ENCODE data around the gene RNF40.

The RNF40 gene

DNA sequence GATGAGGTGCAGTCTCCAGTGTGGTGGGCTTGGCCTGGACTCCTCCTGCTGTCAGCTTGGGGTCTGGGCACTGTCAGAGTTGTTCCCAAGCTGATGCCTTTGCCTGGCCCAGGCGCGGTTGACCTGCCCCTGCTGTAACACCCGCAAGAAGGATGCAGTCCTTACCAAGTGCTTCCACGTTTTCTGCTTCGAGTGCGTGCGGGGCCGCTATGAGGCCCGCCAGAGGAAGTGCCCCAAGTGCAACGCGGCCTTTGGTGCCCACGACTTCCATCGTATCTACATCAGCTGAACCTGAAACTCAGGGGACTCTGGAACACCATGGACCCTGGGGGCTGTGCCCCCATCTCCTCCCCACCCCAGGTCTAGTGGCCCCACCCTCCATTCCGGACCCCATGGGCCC, 11.7 kb downstream of the RNF40 start:
- Histone ChIP-seq H3K27me3 (replicated peaks) (no peaks in the 10 kb centered on the region), H3K36me3 (replicated peaks) (peaks cover 56% of the 10 kb centered on the region), H3K4me3 (ENCODE audit: low read depth, low read length) (no peak overlapping the region), H3K27ac (no peak overlapping the region)
- TF ChIP-seq, protein P1, sequence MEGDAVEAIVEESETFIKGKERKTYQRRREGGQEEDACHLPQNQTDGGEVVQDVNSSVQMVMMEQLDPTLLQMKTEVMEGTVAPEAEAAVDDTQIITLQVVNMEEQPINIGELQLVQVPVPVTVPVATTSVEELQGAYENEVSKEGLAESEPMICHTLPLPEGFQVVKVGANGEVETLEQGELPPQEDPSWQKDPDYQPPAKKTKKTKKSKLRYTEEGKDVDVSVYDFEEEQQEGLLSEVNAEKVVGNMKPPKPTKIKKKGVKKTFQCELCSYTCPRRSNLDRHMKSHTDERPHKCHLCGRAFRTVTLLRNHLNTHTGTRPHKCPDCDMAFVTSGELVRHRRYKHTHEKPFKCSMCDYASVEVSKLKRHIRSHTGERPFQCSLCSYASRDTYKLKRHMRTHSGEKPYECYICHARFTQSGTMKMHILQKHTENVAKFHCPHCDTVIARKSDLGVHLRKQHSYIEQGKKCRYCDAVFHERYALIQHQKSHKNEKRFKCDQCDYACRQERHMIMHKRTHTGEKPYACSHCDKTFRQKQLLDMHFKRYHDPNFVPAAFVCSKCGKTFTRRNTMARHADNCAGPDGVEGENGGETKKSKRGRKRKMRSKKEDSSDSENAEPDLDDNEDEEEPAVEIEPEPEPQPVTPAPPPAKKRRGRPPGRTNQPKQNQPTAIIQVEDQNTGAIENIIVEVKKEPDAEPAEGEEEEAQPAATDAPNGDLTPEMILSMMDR (IDR thresholded peaks at IDR 0.05; ENCODE audit: low read depth, low read length, missing control alignments), result no peak
- in situ Hi-C loops (cut with HindIII; ENCODE audit: low pct_ligation_motif_present, low sequenced_read_pairs), result no loop called here
- no peak for DNase-seq

DNA sequence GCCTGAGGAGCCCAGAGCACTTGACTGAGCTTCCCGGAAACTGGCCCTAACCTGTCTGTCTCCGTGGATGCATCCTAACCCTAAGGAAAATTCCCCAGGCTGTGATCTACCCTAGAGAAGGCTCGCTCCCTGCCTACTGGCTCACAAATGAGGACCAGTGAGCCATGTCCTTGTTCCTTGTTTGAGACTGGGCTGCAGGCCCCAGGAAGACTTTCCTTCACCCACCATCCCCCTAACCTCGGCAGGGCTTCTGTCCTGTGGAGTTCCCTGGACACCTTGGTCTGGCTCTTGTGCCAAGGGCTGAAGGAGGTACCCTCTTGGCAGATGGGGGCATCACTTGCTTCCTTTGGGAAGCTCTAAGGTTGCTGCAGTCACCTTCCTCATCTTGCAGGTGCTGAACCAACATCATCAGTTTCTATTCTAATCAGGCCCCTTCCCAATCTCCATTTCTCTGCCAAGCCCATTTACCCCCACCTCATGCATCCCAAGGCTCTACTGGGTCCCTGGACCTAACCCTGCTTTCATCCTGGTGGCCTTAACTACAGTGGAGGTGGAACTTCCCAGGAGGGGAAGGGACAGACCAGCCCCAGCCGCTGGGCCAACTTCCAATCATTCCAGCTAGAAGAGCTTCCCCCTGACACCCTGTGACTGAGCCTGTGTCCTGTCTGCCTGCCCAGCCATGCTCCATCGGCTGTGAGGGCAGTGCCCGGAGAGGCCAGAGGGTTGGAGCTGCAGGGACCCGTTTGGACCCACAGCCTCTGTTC, 12.4 kb downstream of the RNF40 start:
- Histone ChIP-seq H3K27me3 (replicated peaks) (no peaks in the 10 kb centered on the region), H3K36me3 (replicated peaks) (peaks cover 49% of the 10 kb centered on the region), H3K27ac (no peak overlapping the region), H3K4me3 (ENCODE audit: low read depth, low read length) (peak overlapping the region; percentile 74)
- in situ Hi-C loops (cut with HindIII; ENCODE audit: low pct_ligation_motif_present, low sequenced_read_pairs), result loop anchor here (25.0 kb wide), 1 partner anchor 113 kb away; the partner anchor contains the start of genes BCL7C and CTF1
- TF ChIP-seq, protein P1 (IDR thresholded peaks at IDR 0.05; ENCODE audit: low read depth, low read length, missing control alignments), result no peak
- no peak for DNase-seq

DNA sequence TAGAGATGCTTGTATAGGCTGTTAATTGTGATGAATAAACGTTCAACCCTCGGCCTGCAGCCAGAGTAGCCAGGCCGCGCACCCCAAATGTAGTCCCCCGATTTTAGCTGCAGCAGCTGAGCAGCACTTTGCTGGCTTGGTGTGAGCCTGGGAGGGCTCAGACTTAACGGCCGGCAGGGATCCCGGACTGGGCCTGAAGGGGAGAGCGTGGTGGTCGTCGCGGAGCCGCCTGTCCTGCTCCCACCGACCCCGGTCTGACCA, 12.9 kb downstream of the RNF40 start:
- TF ChIP-seq, protein P1 (IDR thresholded peaks at IDR 0.05; ENCODE audit: low read depth, low read length, missing control alignments), result no peak
- Histone ChIP-seq H3K27me3 (replicated peaks) (no peaks in the 10 kb centered on the region), H3K36me3 (replicated peaks) (peaks cover 45% of the 10 kb centered on the region), H3K27ac (no peak overlapping the region), H3K4me3 (ENCODE audit: low read depth, low read length) (peak overlapping the region; percentile 74)
- in situ Hi-C loops (cut with HindIII; ENCODE audit: low pct_ligation_motif_present, low sequenced_read_pairs), result loop anchor here (25.0 kb wide), 1 partner anchor 112 kb away; the partner anchor contains the start of genes BCL7C and CTF1
- no peak for DNase-seq

DNA sequence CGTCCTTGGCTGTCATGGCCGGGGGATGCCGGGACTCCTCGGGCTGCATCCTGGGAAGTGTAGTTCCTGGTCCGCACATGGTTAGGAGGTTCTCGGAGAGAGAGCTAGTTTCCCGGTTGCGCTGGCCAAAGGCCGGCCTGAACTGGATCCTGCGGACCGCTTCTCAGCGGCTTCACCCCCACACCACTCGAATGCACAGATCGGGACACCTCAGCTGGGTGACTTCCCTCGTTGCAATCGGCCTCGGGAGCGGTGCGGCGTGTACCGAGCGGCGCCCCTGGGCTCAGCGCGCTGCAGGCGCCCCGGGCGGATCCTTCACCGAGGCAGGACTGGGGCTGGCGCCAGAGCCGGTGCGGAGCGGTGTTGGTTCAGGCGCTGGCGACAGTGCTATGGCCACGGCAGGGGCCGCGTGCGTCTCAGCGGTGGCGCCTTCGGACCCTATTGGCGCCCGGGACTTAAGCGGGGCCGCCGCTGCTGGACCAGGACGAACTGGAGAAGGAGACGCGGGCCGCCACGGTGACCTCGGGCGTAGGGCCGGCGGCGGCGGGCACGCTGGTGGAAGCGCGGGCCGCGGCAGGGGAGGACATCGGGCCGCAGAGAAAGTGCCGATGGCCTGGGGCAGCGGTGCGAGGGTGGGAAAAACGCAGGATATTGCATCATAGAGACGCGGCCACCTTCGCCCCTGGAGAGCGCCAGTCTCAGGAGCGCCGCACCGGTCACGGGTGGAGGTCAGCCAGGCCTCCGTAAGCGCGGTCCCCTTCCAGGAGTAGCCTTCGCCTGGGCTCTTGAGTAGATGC, 13.5 kb downstream of the RNF40 start:
- peak overlapping the region; percentile 55 for H3K27ac ChIP-seq
- TF ChIP-seq, protein P1 (IDR thresholded peaks at IDR 0.05; ENCODE audit: low read depth, low read length, missing control alignments), result no peak
- peak overlapping the region; percentile 74 for H3K4me3 ChIP-seq (ENCODE audit: low read depth, low read length)
- no peaks in the 10 kb centered on the region for H3K27me3 ChIP-seq (replicated peaks)
- DNase-seq, result peak; percentile 78
- in situ Hi-C loops (cut with HindIII; ENCODE audit: low pct_ligation_motif_present, low sequenced_read_pairs), result loop anchor here (25.0 kb wide), 1 partner anchor 112 kb away; the partner anchor contains the start of genes BCL7C and CTF1
- H3K36me3 ChIP-seq (replicated peaks), result peaks cover 40% of the 10 kb centered on the region

DNA sequence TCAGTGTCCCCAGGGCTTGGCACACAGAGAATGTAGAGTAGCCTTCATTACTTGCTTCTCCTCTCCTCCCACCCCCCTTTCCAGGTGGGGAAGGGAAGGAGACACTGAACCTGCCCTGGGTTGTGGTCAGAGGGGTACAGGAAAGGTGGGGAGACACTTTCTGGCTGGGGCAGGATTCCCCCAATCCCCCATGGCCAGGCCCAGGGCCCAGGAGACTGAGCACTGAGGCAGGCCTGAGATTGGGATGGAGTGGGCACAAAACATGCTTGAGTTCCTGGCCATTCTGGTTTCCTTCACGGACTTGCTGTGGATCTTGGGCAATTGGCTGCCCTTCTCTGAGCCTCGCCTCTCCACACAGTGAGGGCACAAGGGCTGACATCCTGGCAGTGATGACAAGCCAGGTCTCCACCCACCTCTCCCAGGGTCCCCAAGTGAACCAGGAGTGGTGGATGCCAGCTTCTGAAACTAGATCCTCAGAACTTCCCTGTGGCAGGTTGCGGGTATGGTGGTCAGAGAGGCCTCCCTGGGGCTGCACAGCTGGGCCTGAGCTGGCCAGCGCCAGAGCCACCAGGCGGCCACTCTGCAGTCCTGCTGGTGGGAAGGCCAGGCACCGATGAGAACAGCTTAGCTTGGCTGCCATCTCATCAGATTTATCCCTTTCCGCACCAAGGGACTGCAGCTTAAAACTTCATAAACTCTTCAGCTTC, 15.6 kb downstream of the RNF40 start:
- Histone ChIP-seq H3K36me3 (replicated peaks) (peaks cover 32% of the 10 kb centered on the region), H3K27ac (no peak overlapping the region), H3K4me3 (ENCODE audit: low read depth, low read length) (no peak overlapping the region), H3K27me3 (replicated peaks) (no peaks in the 10 kb centered on the region)
- TF ChIP-seq, protein P1 (IDR thresholded peaks at IDR 0.05; ENCODE audit: low read depth, low read length, missing control alignments), result no peak
- in situ Hi-C loops (cut with HindIII; ENCODE audit: low pct_ligation_motif_present, low sequenced_read_pairs), result loop anchor here (25.0 kb wide), 1 partner anchor 110 kb away; the partner anchor contains the start of genes BCL7C and CTF1
- DNase-seq, result no peak
